HEK293 (cell line): ENCODE measurements around the gene GCFC2.

Experiments
- CTCF ChIA-PET: fragments of 350-600 bp; formaldehyde crosslinking; extraction: SDS; loops from one replicate; lab custom pipeline; 2021; ENCODE audit warnings: antibody characterized with exemption; lab: Yijun Ruan, JAX
- POLR2A ChIA-PET: fragments of 300-600 bp; formaldehyde crosslinking; extraction: SDS; loops from one replicate; lab custom pipeline; 2020; ENCODE audit warnings: antibody characterized with exemption, inconsistent platforms; lab: Yijun Ruan, JAX
- H3K27ac ChIP-seq: fragments of 200-500 bp; sonication (Bioruptor generic); 2 replicates; pipeline ENCODE4 v1.5.1; 2014; ENCODE audit warnings: low read depth, low read length, control low read depth, inconsistent platforms; ENCODE audit errors: extremely low read depth
- H3K36me3 ChIP-seq, 2 experiments: fragments of 200-500 bp in 1 of 2; sonication (Bioruptor generic) in 1 of 2; 1 replicate in 1 of 2; 2 replicates in 1 of 2; pipeline ENCODE4 v1.5.1; 2014 to 2017; ENCODE audit warnings: inconsistent platforms in 2 of 2, low read length in 2 of 2; ENCODE audit not compliant: control insufficient read depth in 2 of 2, insufficient read depth in 1 of 2
- H3K4me1 ChIP-seq: fragments of 200-500 bp; sonication (Bioruptor generic); 2 replicates; pipeline ENCODE4 v1.5.1; 2014; ENCODE audit warnings: mild to moderate bottlenecking, low read length, inconsistent platforms; ENCODE audit not compliant: control insufficient read depth, insufficient read depth
- H3K4me3 ChIP-seq: 2 replicates; pipeline ENCODE4 v1.5.1; 2011; ENCODE audit warnings: low read depth, mild to moderate bottlenecking, control low read depth, low read length, moderate library complexity
- H3K9me3 ChIP-seq: fragments of 200-500 bp; sonication (Bioruptor generic); 2 replicates; pipeline ENCODE4 v1.5.1; 2014; ENCODE audit warnings: low read depth, low read length, inconsistent platforms; ENCODE audit not compliant: control insufficient read depth, insufficient read depth
- ATF2 ChIP-seq: fragments of 450-650 bp; formaldehyde crosslinking; IDR thresholded peaks from 2 replicates; pipeline ENCODE4 v1.5.1; 2016; ENCODE audit warnings: missing biosample characterization, missing genetic modification characterization, low read depth
- CTCF ChIP-seq: fragments of 450-650 bp; formaldehyde crosslinking; IDR thresholded peaks from 2 replicates; pipeline ENCODE4 v1.5.1; 2016; ENCODE audit warnings: missing biosample characterization, missing genetic modification characterization
- KLF16 ChIP-seq: fragments of 450-650 bp; formaldehyde crosslinking; IDR thresholded peaks from 2 replicates; pipeline ENCODE4 v1.5.1; 2017; ENCODE audit warnings: missing biosample characterization, missing genetic modification characterization
- PRDM1 ChIP-seq: fragments of 450-650 bp; formaldehyde crosslinking; IDR thresholded peaks from 2 replicates; pipeline ENCODE4; 2016; ENCODE audit warnings: missing biosample characterization, missing genetic modification characterization
- SP2 ChIP-seq: fragments of 450-650 bp; formaldehyde crosslinking; IDR thresholded peaks from 2 replicates; pipeline ENCODE4 v1.5.1; 2016; ENCODE audit warnings: missing biosample characterization, missing genetic modification characterization
- SP7 ChIP-seq: fragments of 450-650 bp; formaldehyde crosslinking; IDR thresholded peaks from 2 replicates; pipeline ENCODE4 v1.5.1; 2016; ENCODE audit warnings: missing biosample characterization, missing genetic modification characterization
- TRIM28 ChIP-seq: IDR thresholded peaks from 2 replicates; pipeline ENCODE4 v1.6.1; 2011; ENCODE audit warnings: low read length, control low read depth, borderline replicate concordance
- ZNF112 ChIP-seq: fragments of 450-650 bp; formaldehyde crosslinking; IDR thresholded peaks from 2 replicates; pipeline ENCODE4 v1.5.0; 2017; ENCODE audit warnings: missing biosample characterization, missing genetic modification characterization
- ZNF350 ChIP-seq: fragments of 450-650 bp; formaldehyde crosslinking; IDR thresholded peaks from 2 replicates; pipeline ENCODE4 v1.5.0; 2017; ENCODE audit warnings: missing biosample characterization, mild to moderate bottlenecking, missing genetic modification characterization
- ZNF521 ChIP-seq: fragments of 450-650 bp; formaldehyde crosslinking; IDR thresholded peaks from 2 replicates; pipeline ENCODE4 v1.5.1; 2017; ENCODE audit warnings: missing biosample characterization, mild to moderate bottlenecking, missing genetic modification characterization
- ZNF654 ChIP-seq: fragments of 450-650 bp; formaldehyde crosslinking; IDR thresholded peaks from 2 replicates; pipeline ENCODE4 v1.5.1; 2016; ENCODE audit warnings: low read depth, missing biosample characterization, missing genetic modification characterization
- ZNF658 ChIP-seq: fragments of 450-650 bp; formaldehyde crosslinking; IDR thresholded peaks from 2 replicates; pipeline ENCODE4; 2016; ENCODE audit warnings: missing biosample characterization, missing genetic modification characterization
- ZNF785 ChIP-seq: fragments of 450-650 bp; formaldehyde crosslinking; IDR thresholded peaks from 2 replicates; pipeline ENCODE4 v1.5.1; 2016; ENCODE audit warnings: missing biosample characterization, missing genetic modification characterization
- ZNF830 ChIP-seq: fragments of 450-650 bp; IDR thresholded peaks from 2 replicates; pipeline ENCODE4 v1.5.0; 2018; ENCODE audit warnings: missing biosample characterization, missing genetic modification characterization, low read depth, mild to moderate bottlenecking, moderate library complexity
- ZSCAN18 ChIP-seq: fragments of 450-650 bp; formaldehyde crosslinking; IDR thresholded peaks from 2 replicates; pipeline ENCODE4 v1.5.1; 2016; ENCODE audit warnings: missing biosample characterization, missing genetic modification characterization

The GCFC2 gene

GRCh38 chr2:75736276-75736675, 25.6 kb upstream of the GCFC2 start (continued):
- TF ChIP-seq ZNF350, result no peak
- no peak for TF ChIP-seq ZNF830
- no peak for TF ChIP-seq ZNF658

GRCh38 chr2:75729861-75730260, 19.1 kb upstream of the GCFC2 start:
- CTCF ChIA-PET, result interaction anchor here (0.7 to 2.4 kb wide), 5 partner anchors 10 to 871 kb away, joined by 3 to 10 read pairs (median 5); no protein-coding TSS in a partner anchor

GRCh38 chr2:75728614-75729419, 18.1 kb upstream of the GCFC2 start:
- Histone ChIP-seq H3K4me1 (no peaks in the 10 kb centered on the region), H3K36me3 (no peaks in the 10 kb centered on the region), H3K27ac (no peak overlapping the region), H3K9me3 (no peaks in the 10 kb centered on the region), H3K4me3 (no peak overlapping the region)
- ChIA-PET POLR2A (interaction anchor here (0.7 kb wide), 1 partner anchor 18 kb away, joined by 4 read pairs; the partner anchor contains the start of gene GCFC2), CTCF (interaction anchor here (0.6 to 2.4 kb wide), 5 partner anchors 9 to 960 kb away, joined by 3 to 10 read pairs (median 5); no protein-coding TSS in a partner anchor)
- TF ChIP-seq ZNF521 (tag by site-specific recombination) (no peak), PRDM1 (tag by site-specific recombination) (peak; percentile 87)

More at GRCh38 chr2:75729861-75730260, 19.1 kb upstream of the GCFC2 start:
- POLR2A ChIA-PET, result no interaction called here
- H3K36me3 ChIP-seq, result no peaks in the 10 kb centered on the region
- H3K4me1 ChIP-seq, result no peaks in the 10 kb centered on the region
- no peaks in the 10 kb centered on the region for H3K9me3 ChIP-seq
- no peak for TF ChIP-seq TRIM28
- 0 out of 2 replicates have a peak, but pooled peaks have one; percentile 28 for TF ChIP-seq CTCF (tag by site-specific recombination)
- TF ChIP-seq ZNF112 (tag by site-specific recombination), result no peak
- peak; percentile 44 for TF ChIP-seq ZNF654 (tag by site-specific recombination)
- H3K27ac ChIP-seq, result no peak overlapping the region
- H3K4me3 ChIP-seq, result no peak overlapping the region

- ChIA-PET POLR2A (no interaction called here), CTCF (interaction anchor here (1.2 kb wide), 1 partner anchor 82 kb away, joined by 3 read pairs; no protein-coding TSS in a partner anchor)
- TF ChIP-seq ZSCAN18, result no peak
- no peak for TF ChIP-seq KLF16 (tag by site-specific recombination)
- Histone ChIP-seq H3K4me1 (no peaks in the 10 kb centered on the region), H3K27ac (no peak overlapping the region), H3K36me3 (no peaks in the 10 kb centered on the region), H3K9me3 (no peaks in the 10 kb centered on the region), H3K4me3 (no peak overlapping the region)
Measured at GRCh38 chr2:75722687-75723086, 12.0 kb upstream of the GCFC2 start.

GRCh38 chr2:75720525-75720924, 9.8 kb upstream of the GCFC2 start:
- no peaks in the 10 kb centered on the region for H3K9me3 ChIP-seq
- CTCF ChIA-PET, result interaction anchor here (0.6 to 1.0 kb wide), 2 partner anchors 9 to 1052 kb away, joined by 3 to 6 read pairs; no protein-coding TSS in a partner anchor
- no peak overlapping the region for H3K27ac ChIP-seq
- no peak overlapping the region for H3K4me3 ChIP-seq
- POLR2A ChIA-PET, result no interaction called here
- H3K4me1 ChIP-seq, result no peaks in the 10 kb centered on the region
- no peaks in the 10 kb centered on the region for H3K36me3 ChIP-seq
- TF ChIP-seq SP2 (tag by site-specific recombination) (no peak), ATF2 (tag by site-specific recombination) (peak; percentile 61; the same call in 1 of the 2 replicates), SP7 (tag by site-specific recombination) (no peak), ZNF785 (tag by site-specific recombination) (no peak)
